HG03442 (cell line): Measurements from ENCODE around the gene IRAK3.
A peak's percentile ranks its signal among the peaks of the same experiment; 100 is the strongest.
"Not testable (repeated sequence)": the region's sequence is repeated elsewhere in the genome, so short reads cannot be mapped to it uniquely, and the experiment has no call there.

Experiments used
- ATAC-seq: cut with Tn5 transposase; IDR thresholded peaks from one replicate; pipeline ENCODE4 v1.9.1; 2021; ENCODE audit warnings: mild to moderate bottlenecking, moderate library complexity; ENCODE audit not compliant: unreplicated experiment

IRAK3 gene

GRCh38 chr12:66211573-66211972 is 22.6 kb downstream of the IRAK3 start:
- ATAC-seq: not testable (repeated sequence)

DNA sequence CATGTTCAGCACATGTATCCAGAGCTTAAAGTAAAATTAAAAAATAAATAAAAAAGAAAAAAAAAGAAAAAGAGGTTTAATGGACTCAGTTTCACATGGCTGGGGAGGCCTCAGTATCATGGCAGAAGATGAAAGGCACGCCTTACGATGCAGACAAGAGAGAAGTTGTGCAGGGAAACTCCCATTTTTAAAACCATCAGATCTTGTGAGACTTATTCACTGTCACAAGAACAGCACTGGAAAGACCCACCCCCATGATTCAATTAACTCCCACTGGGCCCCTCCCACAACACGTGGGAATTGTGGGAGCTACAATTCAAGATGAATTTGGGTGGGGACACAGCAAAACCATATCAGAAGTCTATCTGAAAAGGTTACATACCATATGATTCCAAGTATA is 24.0 kb downstream of the IRAK3 start:
- ATAC-seq: not testable (repeated sequence)

DNA sequence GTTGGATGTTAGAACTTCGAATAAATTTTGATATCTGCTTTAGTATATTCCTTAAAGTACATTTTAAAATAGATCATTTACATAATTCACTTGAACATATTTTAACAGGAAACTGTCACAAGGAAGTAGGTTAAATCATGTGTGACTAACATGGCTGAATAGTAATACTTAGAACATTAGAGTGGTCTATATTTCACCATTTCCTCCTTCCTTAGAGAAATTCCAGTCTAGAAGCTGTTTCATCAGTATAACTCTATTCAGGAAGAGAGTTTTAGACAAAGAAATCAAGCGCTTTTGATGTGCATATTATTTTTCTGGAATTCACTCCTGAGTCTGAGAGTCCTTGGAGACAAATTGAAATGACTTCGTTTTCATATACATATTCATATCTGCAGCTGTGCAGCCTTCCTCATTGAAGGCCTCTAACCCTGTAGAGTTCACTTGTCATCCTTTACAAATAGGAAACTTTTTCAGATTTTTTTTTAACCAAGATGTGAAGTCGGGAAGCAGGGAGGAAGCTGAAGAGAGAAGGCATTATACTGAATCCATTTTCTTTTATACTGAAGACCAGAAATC is 28.4 kb downstream of the IRAK3 start:
- ATAC-seq: no peak

DNA sequence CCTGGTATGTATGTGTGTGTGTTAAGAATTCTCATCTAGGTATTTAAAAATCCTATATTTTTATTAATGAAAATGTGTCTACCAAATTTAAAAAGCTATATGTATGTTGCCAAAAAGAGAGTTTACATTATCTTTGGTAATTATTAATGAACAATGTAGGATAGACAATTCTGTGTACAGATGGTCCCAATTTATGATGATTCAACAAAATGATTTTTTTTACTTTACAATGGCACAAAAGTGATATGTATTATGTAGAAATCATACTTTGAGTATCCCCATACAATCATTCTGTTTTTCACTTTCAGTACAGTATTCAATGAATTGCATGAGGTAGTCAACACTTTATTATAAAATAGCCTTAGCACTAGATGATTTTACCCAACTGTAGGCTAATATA is 39.4 kb downstream of the IRAK3 start:
- ATAC-seq: no peak

- ATAC-seq: no peak
Observed at GRCh38 chr12:66232263-66232662, 43.2 kb downstream of the IRAK3 start.

GRCh38 chr12:66234037-66234693 is 45.2 kb downstream of the IRAK3 start:
- ATAC-seq: peak; percentile 85

- ATAC-seq: peak; percentile 47
Observed at GRCh38 chr12:66234773-66235625, 46.0 kb downstream of the IRAK3 start.

GRCh38 chr12:66235626-66236281 is 46.7 kb downstream of the IRAK3 start:
- no peak for ATAC-seq

DNA sequence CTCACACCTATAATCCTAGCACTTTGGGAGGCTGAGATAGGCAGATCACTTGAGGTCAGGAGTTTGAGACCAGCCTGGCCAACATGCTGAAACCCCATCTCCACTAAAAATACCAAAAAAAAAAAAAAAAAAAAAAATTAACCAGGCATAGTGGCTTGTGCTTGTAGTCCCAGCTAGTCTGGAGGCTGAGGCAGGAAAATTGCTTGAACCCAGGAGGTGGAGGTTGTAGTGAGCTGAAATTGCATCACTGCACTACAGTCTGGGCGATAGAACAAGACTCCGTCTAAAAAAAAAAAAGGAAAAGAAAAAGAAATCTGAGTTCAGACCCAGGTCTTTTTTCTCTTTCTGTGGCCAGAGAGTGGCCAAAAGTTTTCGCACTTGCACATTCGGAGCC is 47.3 kb downstream of the IRAK3 start:
- ATAC-seq: not testable (repeated sequence)

DNA sequence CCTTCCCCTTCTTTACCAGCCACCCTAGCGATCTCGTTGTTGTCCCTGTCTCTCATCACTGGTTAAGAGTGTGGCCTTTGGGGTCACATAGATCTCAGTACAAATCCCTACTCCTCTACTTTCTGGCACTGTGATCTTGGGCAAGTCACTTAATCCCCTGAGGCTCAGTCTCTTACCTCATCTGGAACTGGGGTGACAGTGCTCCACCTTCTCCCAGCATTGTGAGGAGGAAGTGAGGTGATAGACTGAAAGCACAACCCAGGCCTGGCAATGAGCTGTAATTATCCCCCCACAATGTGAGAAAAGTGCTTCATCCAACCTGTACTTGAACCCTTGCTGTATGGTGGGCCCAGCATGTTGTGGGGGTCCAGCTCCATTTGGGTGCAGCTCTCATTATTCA is 48.0 kb downstream of the IRAK3 start:
- ATAC-seq: no peak

GRCh38 chr12:66237505-66238175 is 48.6 kb downstream of the IRAK3 start:
- no peak for ATAC-seq

DNA sequence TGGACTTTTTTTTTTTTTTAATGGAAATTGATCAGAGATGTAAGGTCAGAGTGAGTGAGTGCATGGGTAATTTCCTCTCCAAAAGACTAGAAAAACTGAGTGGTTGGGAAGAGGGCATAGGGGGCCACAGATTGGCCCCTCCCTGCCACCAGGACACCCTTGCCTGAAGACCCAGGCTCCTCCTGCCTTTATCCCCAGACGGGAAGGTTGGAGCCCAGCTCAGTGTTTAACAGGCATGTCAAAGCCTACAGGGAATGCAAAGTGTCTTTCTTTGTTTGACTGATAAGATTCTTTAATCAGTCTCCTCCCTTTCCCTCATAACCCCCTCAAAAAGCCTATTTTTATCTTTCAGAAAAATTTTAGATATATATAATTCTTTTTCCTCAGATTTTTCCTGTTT is 50.3 kb downstream of the IRAK3 start:
- ATAC-seq: no peak

DNA sequence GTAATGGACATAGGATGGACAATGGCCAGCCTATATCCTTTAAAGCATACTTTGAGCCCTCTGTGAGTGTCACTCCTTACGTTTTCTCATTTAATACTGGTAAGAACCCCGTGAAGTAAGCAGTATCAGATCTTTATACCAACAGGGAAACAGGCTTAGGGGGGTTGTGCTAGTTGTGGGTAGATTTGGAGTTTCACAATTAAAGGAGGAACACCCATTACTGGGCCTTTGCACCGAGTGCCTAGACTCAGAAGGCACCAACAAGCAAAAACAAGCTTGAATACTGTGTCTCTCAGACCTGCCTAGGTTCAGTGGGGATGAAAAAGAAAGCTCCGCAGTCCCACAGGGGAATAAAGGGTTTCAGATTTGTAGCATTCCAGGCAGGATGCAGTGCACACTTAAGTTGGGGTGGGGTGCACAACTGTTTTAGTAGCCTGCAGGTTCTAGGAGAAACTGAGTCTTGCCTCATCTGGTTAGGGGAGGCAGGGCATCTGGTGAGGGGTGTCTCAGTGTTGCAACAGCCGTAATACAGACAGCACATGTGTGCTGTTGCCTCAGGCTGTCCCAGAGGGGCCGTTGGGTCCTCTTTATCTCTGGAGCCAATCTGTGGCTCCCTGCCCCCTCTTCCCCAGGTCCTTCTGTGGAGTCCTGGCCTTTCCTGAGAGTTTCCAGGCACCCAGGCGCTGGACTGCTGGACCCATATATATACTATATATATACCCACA is 51.2 kb downstream of the IRAK3 start:
- no peak for ATAC-seq

- ATAC-seq: no peak
Observed at GRCh38 chr12:66241061-66242043, 52.3 kb downstream of the IRAK3 start.

DNA sequence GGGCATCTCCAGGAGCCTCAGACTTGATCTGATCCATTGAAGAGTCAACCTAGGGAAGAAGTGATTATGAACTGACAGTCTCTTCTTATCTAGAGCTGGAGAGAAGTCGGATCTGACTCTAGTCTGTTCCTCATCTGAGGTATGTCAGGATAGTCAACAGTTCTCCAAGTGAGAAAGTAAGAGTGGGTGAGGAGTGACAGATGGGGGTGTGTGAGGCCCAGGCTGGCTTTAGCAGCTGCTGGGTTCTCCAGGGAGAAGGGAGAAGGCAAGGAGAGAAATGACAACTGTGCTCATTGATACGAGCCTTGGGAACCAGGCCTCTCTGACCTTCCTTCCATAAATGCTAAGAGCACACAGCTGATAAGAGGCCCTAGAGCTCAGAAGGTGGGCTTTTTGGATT is 53.3 kb downstream of the IRAK3 start:
- ATAC-seq: no peak

DNA sequence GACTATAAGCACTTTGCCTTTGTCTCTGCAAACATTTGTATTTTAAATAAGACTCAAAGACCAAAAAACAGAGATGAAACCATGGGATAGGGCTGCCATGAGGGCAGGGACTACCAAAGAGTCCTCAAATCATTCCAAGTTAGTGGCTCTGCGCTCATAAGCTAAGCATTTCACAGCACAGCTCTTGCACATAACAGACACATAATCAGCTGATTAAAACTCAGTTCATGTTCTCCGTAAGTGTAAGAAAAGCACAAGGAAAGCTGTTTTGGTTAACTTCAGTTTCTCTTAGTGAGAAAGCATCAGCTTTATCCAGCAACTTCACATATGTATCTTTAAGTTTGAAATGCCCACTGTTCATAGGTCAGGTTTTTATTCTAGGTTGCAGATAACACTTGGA is 54.9 kb downstream of the IRAK3 start:
- no peak for ATAC-seq

DNA sequence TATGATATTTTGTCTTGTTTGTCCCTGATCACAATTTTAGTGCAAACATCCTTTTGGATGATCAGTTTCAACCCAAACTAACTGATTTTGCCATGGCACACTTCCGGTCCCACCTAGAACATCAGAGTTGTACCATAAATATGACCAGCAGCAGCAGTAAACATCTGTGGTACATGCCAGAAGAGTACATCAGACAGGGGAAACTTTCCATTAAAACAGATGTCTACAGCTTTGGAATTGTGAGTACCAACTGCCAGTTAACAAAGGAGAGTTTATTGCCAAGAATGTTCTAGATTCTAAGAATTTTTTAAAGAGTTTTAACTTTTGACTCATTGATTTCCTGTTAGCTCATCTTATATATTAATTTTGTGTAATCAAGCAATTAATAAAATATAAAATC is 55.4 kb downstream of the IRAK3 start:
- ATAC-seq: no peak

DNA sequence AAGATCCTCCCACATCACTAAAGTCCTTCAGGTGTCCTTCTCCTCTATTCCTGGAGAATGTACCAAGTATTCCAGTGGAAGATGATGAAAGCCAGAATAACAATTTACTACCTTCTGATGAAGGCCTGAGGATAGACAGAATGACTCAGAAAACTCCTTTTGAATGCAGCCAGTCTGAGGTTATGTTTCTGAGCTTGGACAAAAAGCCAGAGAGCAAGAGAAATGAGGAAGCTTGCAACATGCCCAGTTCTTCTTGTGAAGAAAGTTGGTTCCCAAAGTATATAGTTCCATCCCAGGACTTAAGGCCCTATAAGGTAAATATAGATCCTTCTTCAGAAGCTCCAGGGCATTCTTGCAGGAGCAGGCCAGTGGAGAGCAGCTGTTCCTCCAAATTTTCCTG is 58.7 kb downstream of the IRAK3 start:
- ATAC-seq: no peak

- ATAC-seq: no peak
Observed at GRCh38 chr12:66251049-66251448, 62.0 kb downstream of the IRAK3 start.
